A673 (cell line): ENCODE measurements around the gene TLE2. TPM values are rescaled to one million over a fixed set of nuclear protein-coding genes. Genes with fewer than 3 reads are reported as not detected.
"Not testable (repeated sequence)": the region's sequence is repeated elsewhere in the genome, so short reads cannot be mapped to it uniquely, and the experiment has no call there.

Source experiments
- BruUV-seq: library from RNA; stranded (reverse); fragments of 400-500 nt; replicated peaks from 2 replicates; lab custom pipeline; 2021; lab: Mats Ljungman, UMichigan
- CTCF ChIA-PET: fragments of 300-600 bp; sonication (Branson Sonifier 250); formaldehyde crosslinking; loops from one replicate; lab custom pipeline; 2022; ENCODE audit warnings: antibody characterized with exemption; lab: Charles Lee
- POLR2A ChIA-PET: fragments of 300-600 bp; sonication (Branson Sonifier 250); formaldehyde crosslinking; loops from one replicate; lab custom pipeline; 2022; ENCODE audit warnings: antibody characterized with exemption; ENCODE audit not compliant: low non-redundant PET; lab: Charles Lee
- DNase-seq: peaks from one replicate; pipeline ENCODE4 v3.0.0-alpha.2; 2015; ENCODE audit warnings: low spot score
- H3K27ac ChIP-seq: fragments of 200-600 bp; sonication (generic); 2 replicates; pipeline ENCODE4 v1.5.1; 2016; ENCODE audit warnings: mixed run types, low read depth, mild to moderate bottlenecking, mixed read lengths, antibody characterized with exemption, low read length; ENCODE audit not compliant: poor library complexity, severe bottlenecking
- H3K27me3 ChIP-seq: fragments of 200-600 bp; sonication (generic); replicated peaks from 2 replicates; pipeline ENCODE4 v1.6.1; 2017; ENCODE audit warnings: mixed run types, low read depth, mild to moderate bottlenecking, mixed read lengths, antibody characterized with exemption, low read length; ENCODE audit not compliant: insufficient read depth, poor library complexity
- H3K36me3 ChIP-seq: fragments of 200-600 bp; sonication (generic); 2 replicates; pipeline ENCODE4 v1.6.1; 2016; ENCODE audit warnings: mixed run types, mild to moderate bottlenecking, mixed read lengths, antibody characterized with exemption, low read length; ENCODE audit not compliant: insufficient read depth, poor library complexity, severe bottlenecking
- H3K4me1 ChIP-seq: fragments of 200-600 bp; sonication (generic); 2 replicates; pipeline ENCODE4 v1.6.1; 2017; ENCODE audit warnings: mixed run types, mild to moderate bottlenecking, mixed read lengths, antibody characterized with exemption, low read length; ENCODE audit not compliant: insufficient read depth, poor library complexity, severe bottlenecking
- H3K4me3 ChIP-seq: fragments of 200-600 bp; sonication (generic); 2 replicates; pipeline ENCODE4 v1.5.1; 2016; ENCODE audit warnings: low read depth, mixed run types, mild to moderate bottlenecking, mixed read lengths, low read length; ENCODE audit not compliant: poor library complexity, severe bottlenecking
- H3K9me3 ChIP-seq: fragments of 200-600 bp; sonication (generic); 2 replicates; pipeline ENCODE4 v1.6.1; 2016; ENCODE audit warnings: mixed run types, low read depth, mild to moderate bottlenecking, mixed read lengths, antibody characterized with exemption, low read length; ENCODE audit not compliant: poor library complexity, severe bottlenecking
- EZH2 ChIP-seq: fragments of 200-600 bp; sonication (generic); IDR thresholded peaks from 2 replicates; pipeline ENCODE4 v1.6.1; 2017; ENCODE audit warnings: borderline replicate concordance, low read depth, mild to moderate bottlenecking, mixed read lengths, antibody characterized with exemption, low read length; ENCODE audit not compliant: poor library complexity, severe bottlenecking
- intact Hi-C: fragments of 100-400 bp; cut with micrococcal nuclease; formaldehyde crosslinking; loops from one replicate; pipeline ENCODE4 v1.10.0; 2022; ENCODE audit not compliant: unreplicated experiment
- total RNA-seq: library from RNA; stranded (reverse); gene quantifications from 2 replicates; pipeline ENCODE4 v1.2.3, GENCODE V29; 2021
- TF ChIP-seq, protein P1 (sequence below): fragments of 300-800, 200-600 bp; sonication (generic); conservative IDR thresholded peaks from 2 replicates; pipeline ENCODE4 v1.5.1; 2017; ENCODE audit warnings: low read depth, mild to moderate bottlenecking, antibody characterized with exemption, low read length, moderate library complexity, mixed read lengths

Gene TLE2
- total RNA-seq, 1 experiment from 2014 or later: 10.8 TPM

DNA sequence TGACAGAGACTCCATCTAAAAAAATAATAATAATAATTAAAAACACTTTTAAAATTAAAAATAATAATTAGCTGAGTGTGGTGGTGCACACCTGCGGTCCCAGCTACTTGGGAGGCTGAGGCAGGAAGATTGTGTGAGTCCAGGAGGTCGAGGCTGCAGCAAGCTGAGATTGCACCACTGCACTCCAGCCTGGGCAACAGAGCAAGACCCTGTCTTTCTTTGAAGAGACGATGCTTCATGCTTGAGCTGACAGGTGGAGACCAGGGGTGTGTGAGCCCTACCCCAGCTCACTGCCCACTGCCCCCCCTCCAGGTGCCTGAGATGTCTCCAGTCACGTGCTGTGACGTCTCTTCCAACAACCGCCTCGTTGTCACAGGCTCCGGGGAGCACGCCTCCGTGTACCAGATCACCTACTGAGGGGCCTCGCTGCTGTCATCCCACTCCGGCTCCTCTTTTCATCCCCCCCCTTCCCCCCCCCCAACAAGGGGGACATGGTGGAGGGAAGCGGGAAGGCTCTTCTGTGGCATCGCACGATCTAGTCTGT is 34.4 kb downstream of the TLE2 start:
- Histone ChIP-seq H3K27me3 (no peaks in the 10 kb centered on the region), H3K36me3 (no peaks in the 10 kb centered on the region), H3K27ac (no peak overlapping the region), H3K9me3 (no peaks in the 10 kb centered on the region), H3K4me3 (no peak overlapping the region), H3K4me1 (peaks cover 5% of the 10 kb centered on the region)
- POLR2A ChIA-PET: no interaction called here
- TF ChIP-seq EZH2: no peak
- TF ChIP-seq, protein P1, sequence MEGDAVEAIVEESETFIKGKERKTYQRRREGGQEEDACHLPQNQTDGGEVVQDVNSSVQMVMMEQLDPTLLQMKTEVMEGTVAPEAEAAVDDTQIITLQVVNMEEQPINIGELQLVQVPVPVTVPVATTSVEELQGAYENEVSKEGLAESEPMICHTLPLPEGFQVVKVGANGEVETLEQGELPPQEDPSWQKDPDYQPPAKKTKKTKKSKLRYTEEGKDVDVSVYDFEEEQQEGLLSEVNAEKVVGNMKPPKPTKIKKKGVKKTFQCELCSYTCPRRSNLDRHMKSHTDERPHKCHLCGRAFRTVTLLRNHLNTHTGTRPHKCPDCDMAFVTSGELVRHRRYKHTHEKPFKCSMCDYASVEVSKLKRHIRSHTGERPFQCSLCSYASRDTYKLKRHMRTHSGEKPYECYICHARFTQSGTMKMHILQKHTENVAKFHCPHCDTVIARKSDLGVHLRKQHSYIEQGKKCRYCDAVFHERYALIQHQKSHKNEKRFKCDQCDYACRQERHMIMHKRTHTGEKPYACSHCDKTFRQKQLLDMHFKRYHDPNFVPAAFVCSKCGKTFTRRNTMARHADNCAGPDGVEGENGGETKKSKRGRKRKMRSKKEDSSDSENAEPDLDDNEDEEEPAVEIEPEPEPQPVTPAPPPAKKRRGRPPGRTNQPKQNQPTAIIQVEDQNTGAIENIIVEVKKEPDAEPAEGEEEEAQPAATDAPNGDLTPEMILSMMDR: no peak
- DNase-seq: no peak
- CTCF ChIA-PET: no interaction called here
- intact Hi-C loops: no loop called here
- BruUV-seq: no TSS peak

DNA sequence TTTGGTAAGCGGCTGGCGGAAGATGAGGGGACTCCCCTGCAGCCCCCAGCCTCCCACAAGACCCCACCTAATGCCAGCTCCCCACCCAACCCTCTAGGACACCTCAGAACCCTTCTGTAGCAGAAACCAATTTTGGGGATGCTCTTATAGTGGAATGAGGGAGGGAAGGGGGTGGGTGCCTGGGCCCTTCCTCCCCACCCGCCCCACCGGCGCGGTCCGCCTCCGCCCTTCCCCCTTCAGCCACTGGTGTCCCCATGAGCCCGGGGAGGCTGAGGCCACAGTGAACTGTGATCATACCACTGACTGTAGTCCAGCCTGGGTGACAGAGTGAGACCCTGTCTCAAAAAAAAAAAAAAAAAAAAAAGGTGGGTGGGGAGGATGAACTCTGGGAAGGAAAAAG is 35.5 kb downstream of the TLE2 start:
- intact Hi-C loops: no loop called here
- H3K36me3 ChIP-seq: no peaks in the 10 kb centered on the region

DNA sequence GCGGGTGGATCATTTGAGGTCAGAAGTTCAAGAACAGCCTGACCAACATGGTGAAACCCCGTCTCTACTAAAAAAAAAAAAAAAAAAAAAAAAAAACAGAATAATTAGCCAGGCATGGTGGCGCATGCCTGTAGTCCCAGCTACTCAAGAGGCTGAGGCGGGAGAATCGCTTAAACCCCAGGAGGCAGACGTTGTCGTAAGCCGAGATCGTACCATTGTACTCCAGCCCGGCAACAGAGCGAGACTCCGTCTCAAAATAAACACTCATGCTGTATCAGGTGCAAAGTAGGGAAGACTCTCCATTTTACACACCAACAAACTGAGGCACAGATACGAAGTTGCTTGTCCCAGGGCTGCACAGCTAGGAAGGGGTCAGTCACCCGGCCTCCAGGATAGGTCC is 36.1 kb downstream of the TLE2 start:
- Histone ChIP-seq H3K36me3 (no peaks in the 10 kb centered on the region), H3K9me3 (no peaks in the 10 kb centered on the region), H3K4me3 (no peak overlapping the region), H3K27ac (no peak overlapping the region), H3K4me1 (peaks cover 5% of the 10 kb centered on the region), H3K27me3 (no peaks in the 10 kb centered on the region)
- no TSS peak for BruUV-seq
- ChIA-PET CTCF (interaction anchor here (0.7 kb wide), 2 partner anchors 31 to 151 kb away, joined by 4 to 7 read pairs; no protein-coding TSS in a partner anchor), POLR2A (no interaction called here)
- intact Hi-C loops: no loop called here
- TF ChIP-seq, protein P1: no peak
- TF ChIP-seq EZH2: no peak
- peak; percentile 53 for DNase-seq

More for the DNA sequence above, 35.5 kb downstream of the TLE2 start:
- Histone ChIP-seq H3K4me1 (peaks cover 5% of the 10 kb centered on the region), H3K9me3 (no peaks in the 10 kb centered on the region), H3K27ac (no peak overlapping the region), H3K4me3 (no peak overlapping the region), H3K27me3 (no peaks in the 10 kb centered on the region)
- BruUV-seq: no TSS peak
- CTCF ChIA-PET: interaction anchor here (0.7 kb wide), 1 partner anchor 150 kb away, joined by 4 read pairs; no protein-coding TSS in a partner anchor
- TF ChIP-seq EZH2: no peak
- TF ChIP-seq, protein P1: no peak
- no peak for DNase-seq
- POLR2A ChIA-PET: no interaction called here

DNA sequence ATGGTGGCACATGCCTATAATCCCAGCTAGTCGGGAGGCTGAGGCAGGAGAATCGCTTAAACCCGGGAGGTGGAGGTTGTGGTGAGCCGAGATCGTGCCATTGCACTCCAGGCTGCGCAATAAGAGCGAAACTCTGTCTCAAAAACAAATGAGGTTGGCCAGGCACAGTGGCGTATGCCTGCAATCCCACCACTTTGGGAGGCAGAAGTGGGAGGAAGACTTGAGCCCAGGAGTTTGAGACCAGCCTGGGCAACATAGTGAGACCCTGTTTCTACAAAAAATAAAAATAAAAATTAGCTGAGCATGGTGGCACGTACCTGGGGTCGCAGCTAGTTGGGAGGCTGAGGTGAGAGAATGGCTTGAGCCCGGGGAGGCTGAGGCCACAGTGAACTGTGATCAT is 36.7 kb downstream of the TLE2 start:
- H3K4me3 ChIP-seq, H3K36me3 ChIP-seq, H3K4me1 ChIP-seq, DNase-seq, H3K27me3 ChIP-seq, H3K9me3 ChIP-seq, POLR2A ChIA-PET, BruUV-seq, H3K27ac ChIP-seq, intact Hi-C loops: not testable (repeated sequence)
- CTCF ChIA-PET: interaction anchor here (0.6 kb wide), 1 partner anchor 322 kb away, joined by 7 read pairs; no protein-coding TSS in a partner anchor
